K562 (cell line): ENCODE data around the gene MYB. TPM values are rescaled to one million over a fixed set of nuclear protein-coding genes. Genes with fewer than 3 reads are reported as not detected.

Source experiments
- CEBPB ChIP-seq: fragments of 450-650 bp; IDR thresholded peaks from 2 replicates; pipeline ENCODE4 v1.6.1; 2016; ENCODE audit warnings: missing genetic modification characterization, missing compliant biosample characterization
- HNRNPH1 ChIP-seq: fragments of 200-400 bp; formaldehyde crosslinking; optimal IDR thresholded peaks from 2 replicates; pipeline ENCODE3; 2017; ENCODE audit warnings: low read depth, mild to moderate bottlenecking, low read length, moderate library complexity
- JUND ChIP-seq, 2 experiments: IDR thresholded peaks; 2 replicates in 1 of 2; 3 replicates in 1 of 2; pipeline ENCODE4 v1.6.1; 2011; ENCODE audit warnings: borderline replicate concordance in 2 of 2, low read depth in 2 of 2, low read length in 2 of 2, improper control_type of control experiment in 1 of 2, missing biosample characterization in 1 of 2, missing genetic modification characterization in 1 of 2, missing genetic modification reagents in 1 of 2
- NFE2L1 ChIP-seq: fragments of 450-650 bp; IDR thresholded peaks from 2 replicates; pipeline ENCODE4 v1.6.1; 2016; ENCODE audit warnings: missing genetic modification characterization, low read depth, mild to moderate bottlenecking, missing compliant biosample characterization, moderate library complexity, borderline replicate concordance
- RBBP5 ChIP-seq: fragments of 200-600 bp; sonication (generic); IDR thresholded peaks from 2 replicates; pipeline ENCODE4 v1.6.1; 2012; ENCODE audit warnings: borderline replicate concordance, mild to moderate bottlenecking, low read length, control low read depth, inconsistent platforms; ENCODE audit not compliant: insufficient read depth, poor library complexity, severe bottlenecking
- SMARCA4 ChIP-seq: fragments of 450-650 bp; IDR thresholded peaks from 2 replicates; pipeline ENCODE4 v1.6.1; 2016
- polyA plus RNA-seq, 8 experiments: library from polyadenylated mRNA; depleted of rRNA in 4 of 8; stranded (reverse) in 5 of 8; unstranded in 3 of 8; fragments of >200 nt; fragmentation: Nextera tagmentation in 2 of 8; fragmentation: Illumina TruSeq in 1 of 8; extraction: Ambion mirVana in 2 of 8; extraction: Trizol in 1 of 8; gene quantifications; 2 replicates each; pipeline versions ENCODE4 v1.2.1 to v1.2.3, GENCODE V29; 2011 to 2014; ENCODE audit warnings: inconsistent platforms in 1 of 8, missing spikeins in 1 of 8
- total RNA-seq, 7 experiments: library from RNA; depleted of rRNA in 6 of 7; stranded (reverse); fragments of >200 nt in 6 of 7; fragmentation: Illumina TruSeq in 2 of 7; extraction: Trizol in 2 of 7; gene quantifications; 2 replicates each; pipeline versions ENCODE4 v1.2.1 to v1.2.3, GENCODE V29; 2011 to 2021; ENCODE audit warnings: low replicate concordance in 1 of 7
- TF ChIP-seq, protein P1 (sequence below), 2 experiments: fragments of 450-650 bp in 1 of 2; sonication (generic) in 1 of 2; formaldehyde crosslinking in 1 of 2; IDR thresholded peaks in 1 of 2; conservative IDR thresholded peaks in 1 of 2; 2 replicates each; pipeline versions ENCODE4 v1.6.1 to v1.8.1; 2016 to 2023; ENCODE audit warnings: mild to moderate bottlenecking in 2 of 2, moderate library complexity in 2 of 2, inconsistent platforms in 1 of 2, missing genetic modification reagents in 1 of 2
- TF ChIP-seq, protein P2 (sequence below): fragments of 200-800 bp; sonication (Bioruptor generic); IDR thresholded peaks from 2 replicates; pipeline ENCODE4 v1.6.1; 2017; ENCODE audit warnings: missing genetic modification characterization, missing compliant biosample characterization
- TF ChIP-seq, protein P3 (sequence below): fragments of 250-450 bp; sonication (Bioruptor Pico); IDR thresholded peaks from 2 replicates; pipeline ENCODE4 v1.9.0; 2021; ENCODE audit warnings: mild to moderate bottlenecking, inconsistent platforms
- TF ChIP-seq, protein P4 (sequence below), 2 experiments: fragments of 450-650 bp; IDR thresholded peaks; 2 replicates each; pipeline ENCODE4 v1.6.1; 2018; ENCODE audit warnings: mild to moderate bottlenecking in 2 of 2, low read depth in 1 of 2; ENCODE audit not compliant: partially characterized antibody in 2 of 2
- TF ChIP-seq, protein P5 (sequence below): fragments of 250-450 bp; sonication (Bioruptor Pico); IDR thresholded peaks from 2 replicates; pipeline ENCODE4 v1.5.0; 2021; ENCODE audit warnings: mild to moderate bottlenecking, borderline replicate concordance
- TF ChIP-seq, protein P6 (sequence below): fragments of 250-450 bp; sonication (Bioruptor Pico); IDR thresholded peaks from 2 replicates; pipeline ENCODE4 v1.8.0; 2021; ENCODE audit warnings: moderate library complexity, mild to moderate bottlenecking, inconsistent platforms

Gene MYB
- total and polyA plus RNA-seq, 9 of the 15 experiments (the other 6 are each of a cell fraction or from before 2014, with no cell fraction given) = 35.8 to 218 (median 140) TPM

DNA sequence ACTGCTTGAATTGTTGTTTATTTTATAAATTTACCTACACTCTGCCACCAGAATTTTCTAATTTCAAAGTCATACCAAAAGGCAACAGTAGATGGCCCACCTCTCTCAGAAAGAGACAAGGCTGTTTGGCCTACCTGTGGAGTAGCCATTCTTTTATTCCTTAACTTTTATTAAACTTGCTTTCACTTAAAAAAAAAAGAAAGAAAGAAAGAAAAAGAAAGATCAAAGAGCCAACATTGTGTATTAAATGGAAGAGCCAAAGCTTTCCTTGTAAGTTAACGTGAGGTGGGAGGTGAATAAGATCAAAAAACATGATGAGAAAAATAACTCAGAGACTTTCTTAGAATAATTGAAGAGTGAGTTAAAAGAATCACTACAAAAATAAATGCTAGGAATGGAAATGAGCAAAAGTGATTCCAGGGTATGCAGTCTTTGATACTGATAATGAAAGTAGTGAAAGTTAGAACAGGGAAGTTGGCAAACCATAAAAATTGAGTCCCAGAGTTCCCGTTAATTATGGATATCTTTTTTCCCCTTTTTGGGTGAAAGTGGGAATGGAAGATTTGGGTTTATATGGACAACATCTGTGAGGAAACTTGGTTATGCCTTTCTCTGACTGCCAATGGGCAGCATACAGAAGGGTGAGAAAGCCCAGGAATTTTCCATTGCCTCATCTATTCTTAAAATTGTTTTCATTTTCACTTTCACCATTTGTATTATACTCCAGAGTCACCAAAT lies 35.9 kb upstream of the MYB start (continued):
- TF ChIP-seq, protein P1, sequence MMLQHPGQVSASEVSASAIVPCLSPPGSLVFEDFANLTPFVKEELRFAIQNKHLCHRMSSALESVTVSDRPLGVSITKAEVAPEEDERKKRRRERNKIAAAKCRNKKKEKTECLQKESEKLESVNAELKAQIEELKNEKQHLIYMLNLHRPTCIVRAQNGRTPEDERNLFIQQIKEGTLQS (IDR thresholded peaks at IDR 0.05) = 0 out of 2 replicates have a peak, but pooled peaks have one; percentile 26
- TF ChIP-seq, protein P1 (CRISPR knock-in tag; conservative IDR thresholded peaks at IDR 0.05) = no peak
- TF ChIP-seq CEBPB (tag) = no peak
- TF ChIP-seq, protein P2, sequence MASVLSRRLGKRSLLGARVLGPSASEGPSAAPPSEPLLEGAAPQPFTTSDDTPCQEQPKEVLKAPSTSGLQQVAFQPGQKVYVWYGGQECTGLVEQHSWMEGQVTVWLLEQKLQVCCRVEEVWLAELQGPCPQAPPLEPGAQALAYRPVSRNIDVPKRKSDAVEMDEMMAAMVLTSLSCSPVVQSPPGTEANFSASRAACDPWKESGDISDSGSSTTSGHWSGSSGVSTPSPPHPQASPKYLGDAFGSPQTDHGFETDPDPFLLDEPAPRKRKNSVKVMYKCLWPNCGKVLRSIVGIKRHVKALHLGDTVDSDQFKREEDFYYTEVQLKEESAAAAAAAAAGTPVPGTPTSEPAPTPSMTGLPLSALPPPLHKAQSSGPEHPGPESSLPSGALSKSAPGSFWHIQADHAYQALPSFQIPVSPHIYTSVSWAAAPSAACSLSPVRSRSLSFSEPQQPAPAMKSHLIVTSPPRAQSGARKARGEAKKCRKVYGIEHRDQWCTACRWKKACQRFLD (CRISPR knock-in tag) = no peak
- no peak for TF ChIP-seq JUND (IDR thresholded peaks at IDR 0.05; ENCODE audit: borderline replicate concordance, low read depth, low read length)
- TF ChIP-seq JUND (tag; IDR thresholded peaks at IDR 0.05; ENCODE audit: borderline replicate concordance, low read depth, low read length) = peak; percentile 25; the same call in 1 of the 3 replicates
- TF ChIP-seq, protein P3, sequence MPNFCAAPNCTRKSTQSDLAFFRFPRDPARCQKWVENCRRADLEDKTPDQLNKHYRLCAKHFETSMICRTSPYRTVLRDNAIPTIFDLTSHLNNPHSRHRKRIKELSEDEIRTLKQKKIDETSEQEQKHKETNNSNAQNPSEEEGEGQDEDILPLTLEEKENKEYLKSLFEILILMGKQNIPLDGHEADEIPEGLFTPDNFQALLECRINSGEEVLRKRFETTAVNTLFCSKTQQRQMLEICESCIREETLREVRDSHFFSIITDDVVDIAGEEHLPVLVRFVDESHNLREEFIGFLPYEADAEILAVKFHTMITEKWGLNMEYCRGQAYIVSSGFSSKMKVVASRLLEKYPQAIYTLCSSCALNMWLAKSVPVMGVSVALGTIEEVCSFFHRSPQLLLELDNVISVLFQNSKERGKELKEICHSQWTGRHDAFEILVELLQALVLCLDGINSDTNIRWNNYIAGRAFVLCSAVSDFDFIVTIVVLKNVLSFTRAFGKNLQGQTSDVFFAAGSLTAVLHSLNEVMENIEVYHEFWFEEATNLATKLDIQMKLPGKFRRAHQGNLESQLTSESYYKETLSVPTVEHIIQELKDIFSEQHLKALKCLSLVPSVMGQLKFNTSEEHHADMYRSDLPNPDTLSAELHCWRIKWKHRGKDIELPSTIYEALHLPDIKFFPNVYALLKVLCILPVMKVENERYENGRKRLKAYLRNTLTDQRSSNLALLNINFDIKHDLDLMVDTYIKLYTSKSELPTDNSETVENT = no peak
- TF ChIP-seq, protein P4, sequence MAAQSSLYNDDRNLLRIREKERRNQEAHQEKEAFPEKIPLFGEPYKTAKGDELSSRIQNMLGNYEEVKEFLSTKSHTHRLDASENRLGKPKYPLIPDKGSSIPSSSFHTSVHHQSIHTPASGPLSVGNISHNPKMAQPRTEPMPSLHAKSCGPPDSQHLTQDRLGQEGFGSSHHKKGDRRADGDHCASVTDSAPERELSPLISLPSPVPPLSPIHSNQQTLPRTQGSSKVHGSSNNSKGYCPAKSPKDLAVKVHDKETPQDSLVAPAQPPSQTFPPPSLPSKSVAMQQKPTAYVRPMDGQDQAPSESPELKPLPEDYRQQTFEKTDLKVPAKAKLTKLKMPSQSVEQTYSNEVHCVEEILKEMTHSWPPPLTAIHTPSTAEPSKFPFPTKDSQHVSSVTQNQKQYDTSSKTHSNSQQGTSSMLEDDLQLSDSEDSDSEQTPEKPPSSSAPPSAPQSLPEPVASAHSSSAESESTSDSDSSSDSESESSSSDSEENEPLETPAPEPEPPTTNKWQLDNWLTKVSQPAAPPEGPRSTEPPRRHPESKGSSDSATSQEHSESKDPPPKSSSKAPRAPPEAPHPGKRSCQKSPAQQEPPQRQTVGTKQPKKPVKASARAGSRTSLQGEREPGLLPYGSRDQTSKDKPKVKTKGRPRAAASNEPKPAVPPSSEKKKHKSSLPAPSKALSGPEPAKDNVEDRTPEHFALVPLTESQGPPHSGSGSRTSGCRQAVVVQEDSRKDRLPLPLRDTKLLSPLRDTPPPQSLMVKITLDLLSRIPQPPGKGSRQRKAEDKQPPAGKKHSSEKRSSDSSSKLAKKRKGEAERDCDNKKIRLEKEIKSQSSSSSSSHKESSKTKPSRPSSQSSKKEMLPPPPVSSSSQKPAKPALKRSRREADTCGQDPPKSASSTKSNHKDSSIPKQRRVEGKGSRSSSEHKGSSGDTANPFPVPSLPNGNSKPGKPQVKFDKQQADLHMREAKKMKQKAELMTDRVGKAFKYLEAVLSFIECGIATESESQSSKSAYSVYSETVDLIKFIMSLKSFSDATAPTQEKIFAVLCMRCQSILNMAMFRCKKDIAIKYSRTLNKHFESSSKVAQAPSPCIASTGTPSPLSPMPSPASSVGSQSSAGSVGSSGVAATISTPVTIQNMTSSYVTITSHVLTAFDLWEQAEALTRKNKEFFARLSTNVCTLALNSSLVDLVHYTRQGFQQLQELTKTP (IDR thresholded peaks at IDR 0.05; ENCODE audit: low read depth in 1 of 2, partially characterized antibody in 2 of 2) = peak; percentile 42 to 43
- TF ChIP-seq HNRNPH1 = no peak
- TF ChIP-seq, protein P5, sequence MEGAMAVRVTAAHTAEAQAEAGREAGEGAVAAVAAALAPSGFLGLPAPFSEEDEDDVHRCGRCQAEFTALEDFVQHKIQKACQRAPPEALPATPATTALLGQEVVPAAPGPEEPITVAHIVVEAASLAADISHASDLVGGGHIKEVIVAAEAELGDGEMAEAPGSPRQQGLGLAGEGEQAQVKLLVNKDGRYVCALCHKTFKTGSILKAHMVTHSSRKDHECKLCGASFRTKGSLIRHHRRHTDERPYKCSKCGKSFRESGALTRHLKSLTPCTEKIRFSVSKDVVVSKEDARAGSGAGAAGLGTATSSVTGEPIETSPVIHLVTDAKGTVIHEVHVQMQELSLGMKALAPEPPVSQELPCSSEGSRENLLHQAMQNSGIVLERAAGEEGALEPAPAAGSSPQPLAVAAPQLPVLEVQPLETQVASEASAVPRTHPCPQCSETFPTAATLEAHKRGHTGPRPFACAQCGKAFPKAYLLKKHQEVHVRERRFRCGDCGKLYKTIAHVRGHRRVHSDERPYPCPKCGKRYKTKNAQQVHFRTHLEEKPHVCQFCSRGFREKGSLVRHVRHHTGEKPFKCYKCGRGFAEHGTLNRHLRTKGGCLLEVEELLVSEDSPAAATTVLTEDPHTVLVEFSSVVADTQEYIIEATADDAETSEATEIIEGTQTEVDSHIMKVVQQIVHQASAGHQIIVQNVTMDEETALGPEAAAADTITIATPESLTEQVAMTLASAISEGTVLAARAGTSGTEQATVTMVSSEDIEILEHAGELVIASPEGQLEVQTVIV = no peak
- TF ChIP-seq SMARCA4 = peak; percentile 58
- TF ChIP-seq, protein P6, sequence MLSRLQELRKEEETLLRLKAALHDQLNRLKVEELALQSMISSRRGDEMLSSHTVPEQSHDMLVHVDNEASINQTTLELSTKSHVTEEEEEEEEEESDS (CRISPR knock-in tag) = no peak
- TF ChIP-seq NFE2L1 (tag) = no peak; the same call in 1 of the 2 replicates
- TF ChIP-seq RBBP5 = no peak
